ENCODE results near the gene TBRG4. TPM values are rescaled to one million over a fixed set of nuclear protein-coding genes. Genes with fewer than 3 reads are reported as not detected.

The TBRG4 gene
- total and polyA plus RNA-seq, 2 donors (not counting 3 experiments of a cell fraction or from before 2014, with no cell fraction given), result 43.7 to 56.7 TPM

- no peaks in the 10 kb centered on the region for H3K9me3 ChIP-seq (replicated peaks; ENCODE audit: control insufficient read depth, insufficient read depth, low read length)
- H3K36me3 ChIP-seq (ENCODE audit: control insufficient read depth in 2 of 2, extremely low read depth in 1 of 2, insufficient read depth in 2 of 2, low read length in 2 of 2), result peaks cover 6 to 10% of the 10 kb centered on the region in 2 experiments
- no peaks in the 10 kb centered on the region for H4K20me1 ChIP-seq (replicated peaks; ENCODE audit: control insufficient read depth, extremely low read depth, insufficient read depth, low read length)
- CTCF ChIA-PET, result interaction anchor here (1.5 kb wide), 1 partner anchor 23 kb away, joined by 12 read pairs; no protein-coding TSS in a partner anchor
- no peak overlapping the region for H2AFZ ChIP-seq (ENCODE audit: low read depth, low read length)
- DNase-seq (ENCODE audit: low read depth, low spot score), result no peak
- no peak overlapping the region for H3K9ac ChIP-seq (replicated peaks; ENCODE audit: extremely low read depth, insufficient read depth, low read length)
- no peak overlapping the region for H3K27ac ChIP-seq (ENCODE audit: insufficient read depth, low read depth, low read length)
- H3K9me1 ChIP-seq (replicated peaks; ENCODE audit: control insufficient read depth, extremely low read depth, insufficient read depth, low read length), result no peaks in the 10 kb centered on the region
- intact Hi-C loops (cut with micrococcal nuclease), result loop anchor here (5.0 kb wide), 1 partner anchor 265 kb away; the partner anchor contains the start of gene H2AZ2
- dilution Hi-C loops (cut with MboI; ENCODE audit: extremely low pct_ligation_motif_present, low sequenced_read_pairs), result no loop called here
- BruUV-seq (replicated peaks), result no TSS peak
- peaks cover 8% of the 10 kb centered on the region for H3K4me1 ChIP-seq (ENCODE audit: control insufficient read depth, extremely low read depth, insufficient read depth, low read length)
- no peak for TF ChIP-seq POLR2AphosphoS5 (IDR thresholded peaks at IDR 0.05; ENCODE audit: insufficient read depth, low read depth, low read length)
- TF ChIP-seq FOS (IDR thresholded peaks at IDR 0.05; ENCODE audit: borderline replicate concordance, insufficient read depth, low read length), result no peak
- TF ChIP-seq EZH2 (IDR thresholded peaks at IDR 0.05; ENCODE audit: borderline replicate concordance, low read depth, low read length, severe bottlenecking), result no peak
- no peak for TF ChIP-seq POLR2A (IDR thresholded peaks at IDR 0.05; ENCODE audit: low read depth, low read length)
- TF ChIP-seq, protein P1, sequence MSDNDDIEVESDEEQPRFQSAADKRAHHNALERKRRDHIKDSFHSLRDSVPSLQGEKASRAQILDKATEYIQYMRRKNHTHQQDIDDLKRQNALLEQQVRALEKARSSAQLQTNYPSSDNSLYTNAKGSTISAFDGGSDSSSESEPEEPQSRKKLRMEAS (IDR thresholded peaks at IDR 0.05; ENCODE audit: insufficient read depth, insufficient read length), result no peak
- TF ChIP-seq JUN (IDR thresholded peaks at IDR 0.05; ENCODE audit: borderline replicate concordance, insufficient read depth, insufficient read length, low read depth), result no peak
- no peak for TF ChIP-seq GATA2 (IDR thresholded peaks at IDR 0.05; ENCODE audit: insufficient read depth, insufficient read length, low read depth, low read length)
- no peak for TF ChIP-seq CTCF (IDR thresholded peaks at IDR 0.05; ENCODE audit: extremely low read depth in 1 of 2, insufficient read depth in 1 of 2, low read depth in 1 of 2, low read length in 2 of 2)
- no peak for TF ChIP-seq MYC (IDR thresholded peaks at IDR 0.05; ENCODE audit: low read depth, low read length)
- H3K4me3 ChIP-seq (replicated peaks in 1 of 3; ENCODE audit: insufficient read depth in 1 of 3, low read depth in 1 of 3, low read length in 3 of 3), result no peak overlapping the region
- peaks cover 31% of the 10 kb centered on the region for H3K79me2 ChIP-seq (ENCODE audit: control insufficient read depth, insufficient read depth, low read length)
- POLR2A ChIA-PET, result no interaction called here
- H3K4me2 ChIP-seq (ENCODE audit: insufficient read depth, low read length), result no peak overlapping the region
- no peak for FAIRE-seq
- peaks cover 19 to 29% of the 10 kb centered on the region in 2 experiments for H3K27me3 ChIP-seq (ENCODE audit: control insufficient read depth in 2 of 2, insufficient read depth in 2 of 2, low read length in 2 of 2)
Observed at GRCh38 chr7:45112648-45113047, 1.2 kb upstream of the TBRG4 start.
